DOHH2 (cell line): Measurements from ENCODE around the gene CLEC20A.
A peak's percentile ranks its signal among the peaks of the same experiment; 100 is the strongest.

Experiments used
- H3F3A ChIP-seq: fragments of 200-600 bp; sonication (generic), shearing (Covaris generic); 2 replicates; pipeline ENCODE4 v1.6.0; 2016; ENCODE audit warnings: antibody characterized with exemption, mild to moderate bottlenecking; ENCODE audit not compliant: control insufficient read depth, insufficient read depth
- H3K27ac ChIP-seq: fragments of 200-600 bp; sonication (generic); 2 replicates; pipeline ENCODE4 v1.5.1; 2014; ENCODE audit warnings: low read depth, mild to moderate bottlenecking, low read length, moderate library complexity
- H3K27me3 ChIP-seq: fragments of 200-600 bp; sonication (generic); 2 replicates; pipeline ENCODE4 v1.6.1; 2014; ENCODE audit warnings: mild to moderate bottlenecking, low read length, mixed read lengths; ENCODE audit not compliant: control insufficient read depth
- H3K36me3 ChIP-seq: fragments of 200-600 bp; sonication (generic); 2 replicates; pipeline ENCODE4 v1.6.1; 2014; ENCODE audit warnings: mild to moderate bottlenecking, low read length, moderate library complexity, mixed read lengths; ENCODE audit not compliant: control insufficient read depth
- H3K4me1 ChIP-seq: fragments of 200-600 bp; sonication (generic); 2 replicates; pipeline ENCODE4 v1.6.1; 2014; ENCODE audit warnings: mild to moderate bottlenecking, low read length, mixed read lengths; ENCODE audit not compliant: control insufficient read depth
- H3K4me2 ChIP-seq: fragments of 200-600 bp; sonication (generic); 2 replicates; pipeline ENCODE4 v1.6.0; 2014; ENCODE audit warnings: mild to moderate bottlenecking, low read length, moderate library complexity
- H3K4me3 ChIP-seq: fragments of 200-600 bp; sonication (generic); 2 replicates; pipeline ENCODE4 v1.5.1; 2014; ENCODE audit warnings: mild to moderate bottlenecking, low read length, mixed read lengths
- H3K79me2 ChIP-seq: fragments of 200-600 bp; sonication (generic); 2 replicates; pipeline ENCODE4 v1.6.1; 2014; ENCODE audit warnings: mild to moderate bottlenecking, low read length, mixed read lengths; ENCODE audit not compliant: control insufficient read depth
- H3K9me2 ChIP-seq: fragments of 200-600 bp; sonication (generic); replicated peaks from 2 replicates; pipeline ENCODE4 v1.6.1; 2014; ENCODE audit warnings: mild to moderate bottlenecking, low read length, mixed read lengths; ENCODE audit not compliant: control insufficient read depth
- H3K9me3 ChIP-seq: fragments of 200-600 bp; sonication (generic); 2 replicates; pipeline ENCODE4 v1.6.1; 2014; ENCODE audit warnings: antibody characterized with exemption, low read length, mixed read lengths; ENCODE audit not compliant: control insufficient read depth, insufficient read depth
- H4K20me1 ChIP-seq: fragments of 200-600 bp; sonication (generic); 2 replicates; pipeline ENCODE4 v1.6.0; 2014; ENCODE audit warnings: low read depth, mild to moderate bottlenecking, antibody characterized with exemption, low read length, moderate library complexity; ENCODE audit not compliant: control insufficient read depth, insufficient read depth
- EZH2phosphoT487 ChIP-seq: fragments of 200-600 bp; sonication (generic); IDR thresholded peaks from 2 replicates; pipeline ENCODE4 v1.6.1; 2017; ENCODE audit warnings: borderline replicate concordance, mild to moderate bottlenecking, antibody characterized with exemption, low read length, moderate library complexity, mixed read lengths
- TF ChIP-seq, protein P1 (sequence below): fragments of 200-600 bp; sonication (generic); IDR thresholded peaks from one replicate; pipeline ENCODE4 v1.5.1; 2014; ENCODE audit warnings: antibody characterized with exemption, mild to moderate bottlenecking, low read depth, low read length; ENCODE audit not compliant: poor library complexity, severe bottlenecking

The CLEC20A gene

GRCh38 chr1:178532392-178532791 is 35.6 kb upstream of the CLEC20A start:
- H4K20me1 ChIP-seq = no peaks in the 10 kb centered on the region
- no peaks in the 10 kb centered on the region for H3K79me2 ChIP-seq
- peaks cover 6% of the 10 kb centered on the region for H3K4me1 ChIP-seq
- H3K27me3 ChIP-seq = no peaks in the 10 kb centered on the region
- no peaks in the 10 kb centered on the region for H3K36me3 ChIP-seq
- H3K27ac ChIP-seq = no peak overlapping the region
- no peak overlapping the region for H3K4me3 ChIP-seq
- TF ChIP-seq, protein P1, sequence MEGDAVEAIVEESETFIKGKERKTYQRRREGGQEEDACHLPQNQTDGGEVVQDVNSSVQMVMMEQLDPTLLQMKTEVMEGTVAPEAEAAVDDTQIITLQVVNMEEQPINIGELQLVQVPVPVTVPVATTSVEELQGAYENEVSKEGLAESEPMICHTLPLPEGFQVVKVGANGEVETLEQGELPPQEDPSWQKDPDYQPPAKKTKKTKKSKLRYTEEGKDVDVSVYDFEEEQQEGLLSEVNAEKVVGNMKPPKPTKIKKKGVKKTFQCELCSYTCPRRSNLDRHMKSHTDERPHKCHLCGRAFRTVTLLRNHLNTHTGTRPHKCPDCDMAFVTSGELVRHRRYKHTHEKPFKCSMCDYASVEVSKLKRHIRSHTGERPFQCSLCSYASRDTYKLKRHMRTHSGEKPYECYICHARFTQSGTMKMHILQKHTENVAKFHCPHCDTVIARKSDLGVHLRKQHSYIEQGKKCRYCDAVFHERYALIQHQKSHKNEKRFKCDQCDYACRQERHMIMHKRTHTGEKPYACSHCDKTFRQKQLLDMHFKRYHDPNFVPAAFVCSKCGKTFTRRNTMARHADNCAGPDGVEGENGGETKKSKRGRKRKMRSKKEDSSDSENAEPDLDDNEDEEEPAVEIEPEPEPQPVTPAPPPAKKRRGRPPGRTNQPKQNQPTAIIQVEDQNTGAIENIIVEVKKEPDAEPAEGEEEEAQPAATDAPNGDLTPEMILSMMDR = peak; percentile 98
- TF ChIP-seq EZH2phosphoT487 = no peak
- peak overlapping the region; percentile 19; the same call in 1 of the 2 replicates for H3K4me2 ChIP-seq
- no peaks in the 10 kb centered on the region for H3K9me2 ChIP-seq
- H3K9me3 ChIP-seq = no peaks in the 10 kb centered on the region
- no peaks in the 10 kb centered on the region for H3F3A ChIP-seq

- peak overlapping the region; percentile 19; the same call in 1 of the 2 replicates for H3K4me2 ChIP-seq
- H3F3A ChIP-seq = no peaks in the 10 kb centered on the region
- H3K4me1 ChIP-seq = peaks cover 6% of the 10 kb centered on the region
- H3K27me3 ChIP-seq = no peaks in the 10 kb centered on the region
- TF ChIP-seq EZH2phosphoT487 = no peak
- TF ChIP-seq, protein P1 = no peak
- no peaks in the 10 kb centered on the region for H3K9me2 ChIP-seq
- no peaks in the 10 kb centered on the region for H3K36me3 ChIP-seq
- no peaks in the 10 kb centered on the region for H3K9me3 ChIP-seq
- no peaks in the 10 kb centered on the region for H3K79me2 ChIP-seq
- no peaks in the 10 kb centered on the region for H4K20me1 ChIP-seq
- H3K27ac ChIP-seq = no peak overlapping the region
- H3K4me3 ChIP-seq = no peak overlapping the region
Observed at GRCh38 chr1:178531887-178532286, 35.1 kb upstream of the CLEC20A start.

DNA sequence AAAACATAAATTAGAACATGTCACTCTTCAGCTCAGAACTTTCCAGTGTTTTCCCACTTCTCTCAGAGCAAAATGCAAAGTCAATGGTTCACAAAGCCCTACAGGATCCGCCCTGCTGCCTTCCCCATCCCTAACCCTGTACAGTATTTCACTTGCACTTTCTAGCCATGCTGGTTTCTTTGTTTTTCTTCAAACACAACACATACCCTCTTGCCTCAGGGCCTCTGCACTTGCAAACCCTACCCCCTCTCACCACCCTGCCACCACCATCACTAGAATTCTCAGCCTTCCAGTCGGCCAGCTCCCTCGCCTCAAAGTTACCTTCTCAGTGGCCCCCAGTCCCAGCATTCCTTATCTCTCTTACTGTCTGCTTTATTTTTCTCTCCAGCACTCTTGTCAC is 33.7 kb upstream of the CLEC20A start:
- no peak overlapping the region for H3K4me3 ChIP-seq
- no peak overlapping the region for H3K4me2 ChIP-seq
- H3K9me3 ChIP-seq = no peaks in the 10 kb centered on the region
- no peaks in the 10 kb centered on the region for H3F3A ChIP-seq
- H3K4me1 ChIP-seq = peaks cover 6% of the 10 kb centered on the region
- H3K36me3 ChIP-seq = no peaks in the 10 kb centered on the region
- no peaks in the 10 kb centered on the region for H4K20me1 ChIP-seq
- no peaks in the 10 kb centered on the region for H3K27me3 ChIP-seq
- no peak overlapping the region for H3K27ac ChIP-seq
- no peaks in the 10 kb centered on the region for H3K9me2 ChIP-seq
- H3K79me2 ChIP-seq = no peaks in the 10 kb centered on the region
- TF ChIP-seq, protein P1 = no peak
- TF ChIP-seq EZH2phosphoT487 = no peak

- H4K20me1 ChIP-seq = no peaks in the 10 kb centered on the region
- no peaks in the 10 kb centered on the region for H3K27me3 ChIP-seq
- no peaks in the 10 kb centered on the region for H3K36me3 ChIP-seq
- no peak overlapping the region for H3K4me3 ChIP-seq
- no peaks in the 10 kb centered on the region for H3K9me3 ChIP-seq
- no peak overlapping the region for H3K4me2 ChIP-seq
- H3K4me1 ChIP-seq = peaks cover 6% of the 10 kb centered on the region
- H3K27ac ChIP-seq = no peak overlapping the region
- H3K9me2 ChIP-seq = no peaks in the 10 kb centered on the region
- H3K79me2 ChIP-seq = no peaks in the 10 kb centered on the region
- no peaks in the 10 kb centered on the region for H3F3A ChIP-seq
- TF ChIP-seq, protein P1 = no peak
- TF ChIP-seq EZH2phosphoT487 = no peak
Observed at GRCh38 chr1:178530037-178530402, 33.3 kb upstream of the CLEC20A start.
